ENCODE measurements around the gene TIMM21. TPM values are rescaled to one million over a fixed set of nuclear protein-coding genes. Genes with fewer than 3 reads are reported as not detected.

TIMM21 gene
- total and polyA plus RNA-seq, 9 of the 15 experiments (the other 6 are each of a cell fraction or from before 2014, with no cell fraction given), result 54.7 to 229 (median 83.3) TPM

DNA sequence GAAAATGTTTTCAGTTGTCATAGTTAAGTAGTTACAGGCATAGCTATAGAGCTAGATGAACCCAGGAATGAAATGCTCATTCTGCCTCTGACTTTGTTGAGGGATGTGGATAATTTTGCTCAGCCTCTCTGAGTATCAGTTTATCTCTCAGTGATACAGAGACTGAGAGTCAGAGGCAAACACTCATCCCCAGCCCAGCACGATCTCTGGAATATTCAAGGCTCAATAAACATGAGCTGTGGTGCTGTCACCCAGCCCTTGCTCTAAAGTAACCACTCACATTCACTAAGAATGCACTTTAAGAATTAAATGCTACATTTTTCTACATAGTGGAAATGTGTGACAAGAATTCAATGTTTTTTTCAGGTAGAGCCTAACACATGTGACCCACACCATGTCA, 30.6 kb downstream of the TIMM21 start:
- H2AFZ ChIP-seq (ENCODE audit: low read depth, low read length), result no peak overlapping the region
- BruUV-seq (replicated peaks), result no TSS peak
- ChIA-PET POLR2A (no interaction called here), CTCF (ENCODE audit: low intra/inter-chr PET ratio) (no interaction called here)
- no peaks in the 10 kb centered on the region for H3K36me3 ChIP-seq (ENCODE audit: control insufficient read depth, insufficient read depth, low read length)
- no peak overlapping the region for H3K9ac ChIP-seq (ENCODE audit: insufficient read depth in 1 of 2, low read depth in 2 of 2, low read length in 2 of 2)
- H3K9me3 ChIP-seq (replicated peaks; ENCODE audit: control insufficient read depth, insufficient read depth, low read depth, low read length), result no peaks in the 10 kb centered on the region
- no peak overlapping the region for H3K4me3 ChIP-seq
- no peak for FAIRE-seq
- in situ Hi-C loops (cut with MboI) (no loop called here), intact Hi-C loops (cut with micrococcal nuclease) (no loop called here)
- no peaks in the 10 kb centered on the region for H3K79me2 ChIP-seq (ENCODE audit: control insufficient read depth, insufficient read depth, low read length)
- no peaks in the 10 kb centered on the region for H3K9me1 ChIP-seq (ENCODE audit: control insufficient read depth, insufficient read depth, low read length)
- no peak for ATAC-seq
- no peak overlapping the region for H3K27ac ChIP-seq (ENCODE audit: extremely low read depth, low read depth, low read length)
- no peaks in the 10 kb centered on the region; a peak in 1 of 5 replicates for H3K4me1 ChIP-seq (replicated peaks in 1 of 2; ENCODE audit: control insufficient read depth in 2 of 2, insufficient read depth in 2 of 2, low read length in 2 of 2)
- 14% methylated on average over 1 of the region's 1 CpG for WGBS (ENCODE audit: insufficient coverage, low coverage, missing lambda C conversion rate)
- H4K20me1 ChIP-seq (replicated peaks; ENCODE audit: control insufficient read depth, insufficient read depth, low read length), result no peaks in the 10 kb centered on the region
- H3K4me2 ChIP-seq (ENCODE audit: insufficient read depth, low read length), result no peak overlapping the region
- DNase-seq (ENCODE audit: extremely low read depth in 1 of 4, low spot score in 3 of 4), result no peak
- TF ChIP-seq HDAC6 (IDR thresholded peaks at IDR 0.05; ENCODE audit: low read depth, low read length), result no peak
- TF ChIP-seq NR1H2 (CRISPR knock-in tag; IDR thresholded peaks at IDR 0.05), result no peak
- no peak for TF ChIP-seq SRF (CRISPR knock-in tag; IDR thresholded peaks at IDR 0.05)
- TF ChIP-seq, protein P1, sequence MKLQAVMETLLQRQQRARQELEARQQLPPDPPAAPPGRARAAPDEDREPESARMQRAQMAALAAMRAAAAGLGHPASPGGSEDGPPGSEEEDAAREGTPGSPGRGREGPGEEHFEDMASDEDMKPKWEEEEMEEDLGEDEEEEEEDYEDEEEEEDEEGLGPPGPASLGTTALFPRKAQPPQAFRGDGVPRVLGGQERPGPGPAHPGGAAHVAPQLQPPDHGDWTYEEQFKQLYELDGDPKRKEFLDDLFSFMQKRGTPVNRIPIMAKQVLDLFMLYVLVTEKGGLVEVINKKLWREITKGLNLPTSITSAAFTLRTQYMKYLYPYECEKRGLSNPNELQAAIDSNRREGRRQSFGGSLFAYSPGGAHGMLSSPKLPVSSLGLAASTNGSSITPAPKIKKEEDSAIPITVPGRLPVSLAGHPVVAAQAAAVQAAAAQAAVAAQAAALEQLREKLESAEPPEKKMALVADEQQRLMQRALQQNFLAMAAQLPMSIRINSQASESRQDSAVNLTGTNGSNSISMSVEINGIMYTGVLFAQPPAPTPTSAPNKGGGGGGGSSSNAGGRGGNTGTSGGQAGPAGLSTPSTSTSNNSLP (IDR thresholded peaks at IDR 0.05; ENCODE audit: borderline replicate concordance, low read depth, low read length), result no peak
- no peak for TF ChIP-seq EP400 (IDR thresholded peaks at IDR 0.05)
- TF ChIP-seq NKRF (IDR thresholded peaks at IDR 0.05; ENCODE audit: borderline replicate concordance), result no peak
- TF ChIP-seq RBM17 (IDR thresholded peaks at IDR 0.05; ENCODE audit: borderline replicate concordance, low read depth, low read length), result no peak
- no peak for TF ChIP-seq MED1 (CRISPR knock-in tag; IDR thresholded peaks at IDR 0.05; ENCODE audit: borderline replicate concordance)
- TF ChIP-seq PHF20 (IDR thresholded peaks at IDR 0.05; ENCODE audit: partially characterized antibody), result no peak
- TF ChIP-seq FUS (optimal IDR thresholded peaks at IDR 0.05; ENCODE audit: low read depth, low read length), result no peak
- no peak for TF ChIP-seq POLR3A (IDR thresholded peaks at IDR 0.05; ENCODE audit: borderline replicate concordance, extremely low read depth, insufficient read depth, insufficient read length)
- TF ChIP-seq ZC3H8 (IDR thresholded peaks at IDR 0.05), result no peak
- no peak for TF ChIP-seq RHOXF2B (CRISPR knock-in tag; conservative IDR thresholded peaks at IDR 0.05)
- TF ChIP-seq CEBPB (tag; IDR thresholded peaks at IDR 0.05), result no peak
- peaks cover 20 to 46% of the 10 kb centered on the region in 2 experiments; a peak in 4 of 5 replicates for H3K27me3 ChIP-seq (ENCODE audit: control insufficient read depth in 2 of 2, insufficient read depth in 2 of 2, low read length in 2 of 2)

Measured in K562 (cell line).